ENCODE measurements around the gene ETS1.

The ETS1 gene

GRCh38 chr11:128482512-128483191 lies 104.7 kb downstream of the ETS1 start:
- Histone ChIP-seq H3K9ac (ENCODE audit: low read depth, low read length) (no peak overlapping the region), H3K4me3 (ENCODE audit: low read depth in 1 of 2, low read length in 2 of 2) (no peak overlapping the region), H3K36me3 (ENCODE audit: insufficient read depth, low read length) (peaks cover 95% of the 10 kb centered on the region), H4K20me1 (ENCODE audit: insufficient read depth, low read length) (no peaks in the 10 kb centered on the region; the same call in 1 of the 2 replicates), H3K9me3 (ENCODE audit: insufficient read depth, low read length, severe bottlenecking) (no peaks in the 10 kb centered on the region), H3K27me3 (ENCODE audit: insufficient read depth, low read length, poor library complexity) (no peaks in the 10 kb centered on the region), H3K79me2 (ENCODE audit: insufficient read depth, low read length) (peaks cover 58% of the 10 kb centered on the region), H3K4me1 (ENCODE audit: insufficient read depth, low read length) (peaks cover 40% of the 10 kb centered on the region), H2AFZ (ENCODE audit: low read depth, low read length) (no peak overlapping the region), H3K4me2 (ENCODE audit: insufficient read depth, low read length) (no peak overlapping the region), H3K27ac (ENCODE audit: low read length) (peak overlapping the region; percentile 55)
- DNase-seq (peak; percentile 53), ATAC-seq (ENCODE audit: insufficient read depth, low read depth) (peak; percentile 82)
- TF ChIP-seq, protein P1, sequence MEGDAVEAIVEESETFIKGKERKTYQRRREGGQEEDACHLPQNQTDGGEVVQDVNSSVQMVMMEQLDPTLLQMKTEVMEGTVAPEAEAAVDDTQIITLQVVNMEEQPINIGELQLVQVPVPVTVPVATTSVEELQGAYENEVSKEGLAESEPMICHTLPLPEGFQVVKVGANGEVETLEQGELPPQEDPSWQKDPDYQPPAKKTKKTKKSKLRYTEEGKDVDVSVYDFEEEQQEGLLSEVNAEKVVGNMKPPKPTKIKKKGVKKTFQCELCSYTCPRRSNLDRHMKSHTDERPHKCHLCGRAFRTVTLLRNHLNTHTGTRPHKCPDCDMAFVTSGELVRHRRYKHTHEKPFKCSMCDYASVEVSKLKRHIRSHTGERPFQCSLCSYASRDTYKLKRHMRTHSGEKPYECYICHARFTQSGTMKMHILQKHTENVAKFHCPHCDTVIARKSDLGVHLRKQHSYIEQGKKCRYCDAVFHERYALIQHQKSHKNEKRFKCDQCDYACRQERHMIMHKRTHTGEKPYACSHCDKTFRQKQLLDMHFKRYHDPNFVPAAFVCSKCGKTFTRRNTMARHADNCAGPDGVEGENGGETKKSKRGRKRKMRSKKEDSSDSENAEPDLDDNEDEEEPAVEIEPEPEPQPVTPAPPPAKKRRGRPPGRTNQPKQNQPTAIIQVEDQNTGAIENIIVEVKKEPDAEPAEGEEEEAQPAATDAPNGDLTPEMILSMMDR (IDR thresholded peaks at IDR 0.05; ENCODE audit: borderline replicate concordance, extremely low read depth, low read length, poor library complexity, severe bottlenecking): no peak
- no peak for TF ChIP-seq EZH2 (IDR thresholded peaks at IDR 0.05; ENCODE audit: borderline replicate concordance, low read depth, low read length, severe bottlenecking)

GRCh38 chr11:128482092-128482491 lies 105.3 kb downstream of the ETS1 start:
- H3K4me1 ChIP-seq (ENCODE audit: insufficient read depth, low read length): peaks cover 45% of the 10 kb centered on the region
- no peaks in the 10 kb centered on the region for H3K27me3 ChIP-seq (ENCODE audit: insufficient read depth, low read length, poor library complexity)
- H3K4me3 ChIP-seq (ENCODE audit: low read depth in 1 of 2, low read length in 2 of 2): no peak overlapping the region
- no peak overlapping the region for H3K9ac ChIP-seq (ENCODE audit: low read depth, low read length)
- H3K27ac ChIP-seq (ENCODE audit: low read length): peak overlapping the region; percentile 55
- DNase-seq (no peak), ATAC-seq (ENCODE audit: insufficient read depth, low read depth) (no peak)
- no peaks in the 10 kb centered on the region for H3K9me3 ChIP-seq (ENCODE audit: insufficient read depth, low read length, severe bottlenecking)
- H3K79me2 ChIP-seq (ENCODE audit: insufficient read depth, low read length): peaks cover 57% of the 10 kb centered on the region
- no peak overlapping the region for H3K4me2 ChIP-seq (ENCODE audit: insufficient read depth, low read length)
- no peak overlapping the region for H2AFZ ChIP-seq (ENCODE audit: low read depth, low read length)
- H3K36me3 ChIP-seq (ENCODE audit: insufficient read depth, low read length): peaks cover 97% of the 10 kb centered on the region
- no peak for TF ChIP-seq EZH2 (IDR thresholded peaks at IDR 0.05; ENCODE audit: borderline replicate concordance, low read depth, low read length, severe bottlenecking)
- TF ChIP-seq, protein P1 (IDR thresholded peaks at IDR 0.05; ENCODE audit: borderline replicate concordance, extremely low read depth, low read length, poor library complexity, severe bottlenecking): no peak
- no peaks in the 10 kb centered on the region; the same call in 1 of the 2 replicates for H4K20me1 ChIP-seq (ENCODE audit: insufficient read depth, low read length)

- Histone ChIP-seq H3K27ac (ENCODE audit: low read length) (no peak overlapping the region), H3K9me3 (ENCODE audit: insufficient read depth, low read length, severe bottlenecking) (no peaks in the 10 kb centered on the region), H3K9ac (ENCODE audit: low read depth, low read length) (no peak overlapping the region), H3K4me1 (ENCODE audit: insufficient read depth, low read length) (peaks cover 55% of the 10 kb centered on the region), H3K4me2 (ENCODE audit: insufficient read depth, low read length) (no peak overlapping the region), H3K4me3 (ENCODE audit: low read depth in 1 of 2, low read length in 2 of 2) (no peak overlapping the region), H2AFZ (ENCODE audit: low read depth, low read length) (no peak overlapping the region), H4K20me1 (ENCODE audit: insufficient read depth, low read length) (no peaks in the 10 kb centered on the region; the same call in 1 of the 2 replicates), H3K36me3 (ENCODE audit: insufficient read depth, low read length) (peaks cover 97% of the 10 kb centered on the region), H3K79me2 (ENCODE audit: insufficient read depth, low read length) (peaks cover 60% of the 10 kb centered on the region), H3K27me3 (ENCODE audit: insufficient read depth, low read length, poor library complexity) (no peaks in the 10 kb centered on the region)
- DNase-seq (no peak), ATAC-seq (ENCODE audit: insufficient read depth, low read depth) (no peak)
- TF ChIP-seq EZH2 (IDR thresholded peaks at IDR 0.05; ENCODE audit: borderline replicate concordance, low read depth, low read length, severe bottlenecking): no peak
- TF ChIP-seq, protein P1 (IDR thresholded peaks at IDR 0.05; ENCODE audit: borderline replicate concordance, extremely low read depth, low read length, poor library complexity, severe bottlenecking): no peak
Measured at GRCh38 chr11:128481135-128481534, 106.2 kb downstream of the ETS1 start.

Data from DND-41 (cell line).